ENCODE measurements around the gene SYN1.
"Not testable (repeated sequence)": the region's sequence is repeated elsewhere in the genome, so short reads cannot be mapped to it uniquely, and the experiment has no call there.

The SYN1 gene

DNA sequence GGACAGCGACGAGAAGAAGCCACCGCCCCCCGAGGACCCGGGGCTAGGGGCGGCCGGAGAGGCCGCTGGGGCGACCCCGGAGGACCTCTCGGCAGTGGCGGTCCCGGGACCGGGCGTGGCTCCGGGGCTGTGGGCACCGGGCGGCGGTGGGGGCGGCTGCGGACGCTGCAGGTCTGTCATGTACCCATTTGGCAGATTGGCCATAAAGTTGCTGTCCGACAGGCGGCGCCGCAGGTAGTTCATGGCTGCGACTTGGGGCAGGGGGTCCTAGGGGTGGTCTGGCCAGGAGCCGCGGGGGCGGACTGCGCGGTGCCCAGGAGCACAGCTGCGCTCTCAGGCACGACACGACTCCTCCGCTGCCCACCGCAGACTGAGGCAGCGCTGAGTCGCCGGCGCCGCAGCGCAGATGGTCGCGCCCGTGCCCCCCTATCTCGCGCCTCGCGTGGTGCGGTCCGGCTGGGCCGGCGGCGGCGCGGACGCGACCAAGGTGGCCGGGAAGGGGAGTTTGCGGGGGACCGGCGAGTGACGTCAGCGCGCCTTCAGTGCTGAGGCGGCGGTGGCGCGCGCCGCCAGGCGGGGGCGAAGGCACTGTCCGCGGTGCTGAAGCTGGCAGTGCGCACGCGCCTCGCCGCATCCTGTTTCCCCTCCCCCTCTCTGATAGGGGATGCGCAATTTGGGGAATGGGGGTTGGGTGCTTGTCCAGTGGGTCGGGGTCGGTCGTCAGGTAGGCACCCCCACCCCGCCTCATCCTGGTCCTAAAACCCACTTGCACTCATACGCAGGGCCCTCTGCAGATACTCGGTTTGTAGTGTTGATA, at the start of gene SYN1:
TSS of gene SYN1 (minus strand) at position 372 of the 817 bp plus-strand sequence. CDS start at position 243, 129 bp downstream.
- peak; percentile 71 for DNase-seq (ENCODE audit: low read depth)

DNA sequence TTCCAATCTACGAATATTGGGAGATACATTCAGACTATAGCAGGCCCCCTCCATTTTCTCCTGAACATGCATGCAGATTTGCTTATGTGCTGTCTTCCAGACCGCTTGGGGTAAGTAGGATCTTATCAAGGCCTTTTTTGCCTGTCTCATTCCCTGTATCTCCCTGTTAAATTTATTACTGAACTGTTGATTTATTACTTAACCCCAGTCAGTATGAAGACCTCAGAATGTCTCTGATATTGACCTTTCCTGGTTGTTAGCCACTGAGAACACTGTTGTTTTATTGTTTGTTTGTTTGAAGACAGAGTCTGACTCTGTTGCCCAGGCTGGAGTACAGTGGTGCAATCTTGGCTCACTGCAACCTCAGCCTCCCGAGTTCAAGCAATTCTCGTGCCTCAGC, 46.1 kb upstream of the SYN1 start:
- not testable (repeated sequence) for DNase-seq (ENCODE audit: low read depth)

DNA sequence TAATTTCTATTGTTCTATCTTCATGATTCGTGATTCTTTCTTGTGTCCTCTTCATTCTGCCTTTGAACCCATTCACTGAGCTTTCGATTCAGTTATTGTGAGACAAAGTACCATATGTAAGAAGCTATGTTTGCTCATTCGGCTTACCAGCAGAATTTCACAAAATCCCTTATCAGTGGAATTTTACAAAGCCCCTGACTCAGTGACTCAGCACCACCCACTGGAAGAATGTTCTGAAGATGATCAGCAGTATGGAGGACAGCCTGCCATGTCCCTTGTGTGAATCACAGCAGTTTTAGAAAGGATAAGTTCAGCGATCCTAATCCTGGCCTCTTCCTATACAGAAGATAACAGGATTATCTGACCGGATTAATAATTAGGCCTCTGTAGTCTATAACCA, 45.1 kb upstream of the SYN1 start:
- DNase-seq (ENCODE audit: low read depth), result no peak

DNA sequence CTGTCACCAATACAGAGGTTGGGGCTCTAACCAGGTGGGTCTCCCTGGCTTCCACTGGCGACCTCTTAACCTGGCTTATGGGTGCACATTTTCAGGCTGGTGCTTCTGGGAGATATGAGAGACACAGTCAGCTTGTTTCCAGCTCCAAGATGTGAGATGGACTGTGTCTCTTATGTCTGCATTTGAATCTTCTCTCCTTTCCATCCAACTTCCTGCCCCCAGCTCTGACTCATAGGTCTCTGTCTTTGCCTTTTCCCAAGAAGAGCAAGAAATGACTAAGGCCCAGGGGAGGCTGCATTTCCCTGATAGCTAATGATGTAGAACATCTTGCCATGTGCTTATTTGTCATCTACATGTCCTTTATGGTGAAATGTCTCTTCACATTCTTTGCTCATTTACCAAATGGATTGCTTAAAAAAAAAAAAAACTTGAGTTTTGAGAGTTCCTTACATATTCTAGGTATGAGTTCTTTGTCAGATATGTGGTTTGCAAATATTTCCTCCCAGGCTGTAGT, 42.5 kb upstream of the SYN1 start:
- DNase-seq (ENCODE audit: low read depth), result no peak

DNA sequence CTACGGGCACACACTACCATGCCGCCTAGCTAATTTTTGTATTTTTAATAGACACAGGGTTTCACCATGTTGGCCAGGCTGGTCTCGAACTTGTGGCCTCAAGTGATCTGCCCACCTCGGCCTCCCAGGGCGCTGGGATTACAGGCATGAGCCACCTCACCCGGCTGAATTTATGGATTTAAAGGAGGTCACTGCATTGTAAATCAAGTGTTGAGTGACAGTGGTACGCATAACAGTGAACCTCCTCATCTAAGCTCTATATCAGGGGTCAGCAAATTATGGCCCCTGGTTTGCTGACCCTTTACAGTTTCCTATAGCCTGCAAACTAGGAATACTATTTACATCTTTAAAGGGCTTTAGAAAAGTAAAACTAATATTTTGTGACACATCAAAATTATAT, 41.9 kb upstream of the SYN1 start:
- DNase-seq (ENCODE audit: low read depth), result no peak

DNA sequence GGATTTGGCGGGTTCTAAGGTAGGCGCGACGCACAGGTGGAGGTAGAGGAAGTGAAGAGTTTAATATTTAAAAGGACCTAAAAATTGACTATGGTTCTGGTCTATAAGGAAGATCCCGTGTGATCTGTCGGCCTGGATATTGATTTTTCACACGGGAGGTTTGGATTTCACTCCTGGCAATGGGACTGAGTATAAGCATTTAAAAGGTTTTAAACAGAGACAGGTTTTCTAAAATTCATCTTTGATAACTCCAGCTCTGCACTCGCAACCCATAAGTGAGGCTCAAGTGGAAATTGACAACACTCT, 39.7 kb upstream of the SYN1 start:
- no peak for DNase-seq (ENCODE audit: low read depth)

DNA sequence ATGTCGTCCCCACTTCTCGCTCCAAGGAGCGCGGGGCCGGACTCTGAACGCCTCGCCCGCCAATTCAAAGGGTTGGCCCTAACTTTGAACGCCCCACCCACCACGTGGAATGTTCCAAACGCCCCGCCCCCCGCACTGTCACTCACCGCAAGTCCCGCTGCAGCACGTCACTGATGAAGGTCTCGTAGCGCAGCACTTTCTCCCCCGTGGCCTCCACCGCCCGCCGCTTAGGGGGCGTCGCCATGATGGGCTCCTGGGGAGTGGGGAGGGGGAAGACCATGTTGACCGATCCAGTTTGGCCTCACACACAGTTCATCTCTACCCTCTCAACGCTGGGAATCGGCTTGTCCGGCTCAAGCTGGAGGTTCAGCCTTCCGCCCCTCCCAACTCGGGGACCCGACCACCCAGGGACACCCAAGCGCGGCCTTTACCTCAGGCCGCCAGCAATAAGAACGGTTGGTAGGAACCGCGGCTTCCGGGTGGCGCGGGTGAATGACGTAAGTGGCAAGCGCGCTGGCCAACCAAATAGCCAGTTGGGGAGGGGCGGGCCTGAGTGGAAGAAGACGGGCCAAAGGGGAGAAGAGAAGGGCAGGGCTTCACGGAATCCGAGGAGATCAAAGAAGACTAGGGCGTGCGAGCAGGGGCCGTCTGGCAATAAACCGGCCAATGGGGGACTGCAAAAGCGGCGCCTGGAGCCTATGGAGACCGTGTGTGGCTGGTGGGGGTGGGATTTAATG, 39.2 kb upstream of the SYN1 start, which contains the start of gene UXT:
TSS of gene UXT (minus strand) at position 497 of the 737 bp plus-strand sequence. CDS start at position 244, 253 bp downstream.
- peak; percentile 89 for DNase-seq (ENCODE audit: low read depth)

DNA sequence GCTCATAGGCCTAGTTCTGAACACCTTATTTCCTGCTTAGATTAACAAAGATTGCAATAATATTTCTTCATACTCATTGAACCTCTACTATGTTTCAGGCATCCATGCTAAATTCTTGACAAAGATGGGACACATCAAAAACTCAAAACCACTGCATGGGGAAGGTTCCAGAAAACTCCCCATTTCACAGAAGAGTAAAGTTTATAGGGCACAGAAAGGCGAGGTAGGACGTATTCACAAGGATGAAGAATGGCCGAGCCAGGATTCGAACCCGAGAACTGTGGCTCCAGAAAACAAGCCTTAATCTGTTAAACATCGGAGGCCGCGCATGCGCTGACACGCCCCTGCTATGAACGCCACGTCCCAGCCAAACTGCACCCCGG, 38.6 kb upstream of the SYN1 start:
- no peak for DNase-seq (ENCODE audit: low read depth)

DNA sequence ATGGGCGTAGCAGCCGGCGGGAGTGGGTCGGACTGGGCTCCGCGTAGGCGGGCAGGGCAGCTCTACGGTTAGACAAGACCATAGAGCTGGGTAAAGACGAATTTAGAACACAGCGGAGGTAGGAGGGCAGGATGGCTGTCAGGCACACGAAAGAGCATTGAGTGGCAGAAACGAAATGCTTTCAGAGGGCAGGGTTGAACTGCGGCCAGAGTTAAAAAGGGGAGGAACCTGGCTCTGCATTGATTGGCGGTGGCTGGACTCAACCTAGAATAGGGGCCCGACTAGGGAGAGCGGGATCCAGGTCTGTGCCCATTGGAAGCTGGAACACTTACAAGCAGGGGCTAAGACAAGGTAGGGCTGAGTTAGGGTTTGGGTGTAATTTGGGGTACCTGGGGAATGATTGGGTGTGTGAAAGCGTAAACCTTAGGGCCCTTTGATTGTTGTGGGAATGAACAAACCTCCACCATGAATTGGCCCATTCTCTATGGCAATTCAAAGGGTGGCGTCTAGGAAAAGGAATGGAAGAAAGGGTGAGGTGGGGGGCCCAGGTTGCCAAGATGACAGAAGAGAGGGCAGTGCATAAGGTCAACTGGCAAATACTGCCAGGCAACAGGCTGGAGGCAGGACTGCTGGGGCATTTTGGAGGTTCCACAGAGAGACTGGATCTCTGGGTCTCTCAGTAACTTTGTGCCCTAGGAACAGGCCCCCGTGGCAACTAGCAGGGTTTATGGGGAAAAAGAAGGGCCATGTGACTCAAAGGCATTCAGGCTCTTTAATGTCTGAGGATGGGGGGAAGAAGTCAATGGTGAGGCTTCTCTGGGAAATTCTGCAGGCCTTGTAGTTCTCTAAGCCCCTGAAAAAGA, 31.6 kb upstream of the SYN1 start:
- DNase-seq (ENCODE audit: low read depth), result no peak

DNA sequence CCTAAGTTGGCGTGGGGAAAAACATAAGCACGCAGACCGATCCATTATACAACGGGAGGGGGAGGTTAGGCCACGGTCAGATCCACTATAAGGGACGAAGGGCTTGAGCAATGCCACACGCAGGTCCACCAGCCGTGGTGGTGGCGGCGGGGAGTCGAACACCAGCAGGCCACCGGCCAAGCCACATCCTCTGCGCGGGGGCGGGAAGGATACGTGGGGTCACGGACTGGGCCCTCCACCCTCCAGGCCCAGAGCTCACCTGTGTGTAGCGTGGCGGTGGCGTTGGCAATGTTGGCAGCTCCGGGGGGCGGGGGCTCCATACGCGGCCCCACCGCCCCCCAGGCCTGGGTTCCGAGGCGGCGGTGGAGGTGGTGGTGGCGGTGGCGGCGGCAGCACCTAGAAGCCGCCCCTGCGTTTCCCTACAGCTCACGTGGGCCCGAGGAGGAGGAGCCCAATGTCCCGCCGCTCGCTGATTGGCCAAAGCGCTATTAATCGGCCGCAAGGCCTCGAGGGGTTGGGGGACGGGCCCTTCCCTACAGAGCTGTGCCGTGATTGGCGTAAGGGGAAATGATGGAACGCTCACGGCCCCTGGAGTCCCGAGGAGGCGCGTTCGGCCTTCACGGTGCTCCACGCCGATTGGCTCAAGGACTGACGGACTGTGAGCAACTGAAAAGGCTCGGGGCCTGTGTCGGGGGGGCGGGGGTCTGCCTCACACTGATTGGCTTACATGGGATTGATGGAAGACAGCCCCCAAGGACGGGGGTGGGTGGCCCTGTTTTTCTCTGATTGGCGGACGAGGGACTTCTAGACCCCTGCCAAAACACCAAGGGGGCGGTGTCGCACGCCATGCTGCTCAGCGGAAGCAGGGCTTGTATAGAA, 30.7 kb upstream of the SYN1 start, which contains the start of gene ELK1:
TSS of gene ELK1 (minus strand) at position 400 of the 879 bp plus-strand sequence. CDS start 9,122 bp downstream, outside the sequence.
- DNase-seq (ENCODE audit: low read depth), result peak; percentile 95

DNA sequence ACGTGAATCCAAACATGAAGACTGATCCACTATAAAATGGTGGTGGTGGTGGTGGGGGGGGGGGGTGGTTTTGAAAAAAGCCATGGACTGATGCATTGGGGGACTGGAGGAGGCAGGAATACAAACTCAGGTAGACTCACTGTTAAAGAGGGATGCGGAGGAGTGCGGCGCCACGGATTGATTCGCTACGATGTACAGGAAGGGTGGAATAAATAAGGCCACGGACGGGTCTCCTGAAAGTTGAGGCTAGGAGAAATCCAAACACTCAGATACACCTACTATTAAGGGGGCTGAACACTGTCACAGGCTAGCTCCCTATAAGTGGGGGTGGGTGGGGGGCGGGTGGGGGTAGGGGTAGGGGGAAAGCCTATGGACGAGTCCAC, 30.1 kb upstream of the SYN1 start:
- no peak for DNase-seq (ENCODE audit: low read depth)

DNA sequence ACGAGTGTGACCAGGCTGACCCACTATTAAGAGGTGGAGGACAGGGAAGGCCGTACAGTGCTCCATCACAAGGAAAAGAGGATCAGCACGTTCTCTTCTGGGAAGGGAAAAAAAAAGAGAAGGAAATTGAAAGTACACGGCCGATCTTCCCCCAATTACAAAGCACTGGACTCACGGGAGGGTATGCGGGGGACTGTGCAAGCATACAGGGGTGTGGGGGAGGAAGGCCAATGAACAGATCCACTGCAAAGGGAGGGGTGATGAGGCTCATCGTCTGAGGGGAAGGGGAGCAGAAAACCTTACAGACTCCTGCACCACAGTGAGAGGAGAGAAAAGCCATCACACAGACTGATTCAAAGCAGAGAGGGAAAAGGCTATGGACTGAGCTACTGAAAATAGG, 29.6 kb upstream of the SYN1 start:
- no peak for DNase-seq (ENCODE audit: low read depth)

DNA sequence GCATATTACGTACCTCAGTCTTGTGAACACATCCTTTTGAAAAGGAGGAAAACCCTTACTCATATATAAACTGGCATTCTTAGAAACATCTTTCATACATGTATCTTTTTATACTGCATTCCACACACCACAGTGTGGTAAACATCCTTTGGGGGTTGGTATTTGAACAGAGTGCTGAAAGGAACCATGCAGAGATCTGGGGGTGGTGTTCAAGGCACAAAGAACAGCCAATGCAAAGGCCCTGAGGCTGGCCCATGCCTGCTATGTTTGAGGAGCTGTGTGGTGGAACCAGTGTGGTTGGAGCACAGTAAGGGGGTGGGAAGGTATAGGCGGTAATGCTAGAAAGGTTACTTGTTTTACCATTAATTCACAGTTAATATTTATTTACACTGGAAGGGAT, 28.7 kb upstream of the SYN1 start:
- no peak for DNase-seq (ENCODE audit: low read depth)

DNA sequence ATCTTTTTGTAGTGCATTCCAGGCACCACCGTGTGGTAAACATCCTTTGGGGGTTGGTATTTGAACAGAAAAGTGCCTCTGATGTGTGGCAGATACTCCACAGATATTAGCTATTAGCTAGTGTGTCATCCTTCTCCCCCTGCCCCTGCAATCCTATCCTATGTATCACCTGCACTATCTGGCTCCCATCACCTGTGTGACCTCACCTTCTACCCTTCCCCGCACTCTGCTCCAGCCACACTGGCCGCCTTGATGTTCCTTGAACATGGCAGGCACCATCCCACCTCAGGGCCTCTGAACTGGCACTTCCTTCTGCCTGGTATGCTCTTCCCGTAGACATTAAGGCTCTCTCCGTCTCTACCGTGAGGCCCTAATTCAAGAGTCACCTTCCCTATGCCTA, 27.0 kb upstream of the SYN1 start:
- DNase-seq (ENCODE audit: low read depth), result no peak

DNA sequence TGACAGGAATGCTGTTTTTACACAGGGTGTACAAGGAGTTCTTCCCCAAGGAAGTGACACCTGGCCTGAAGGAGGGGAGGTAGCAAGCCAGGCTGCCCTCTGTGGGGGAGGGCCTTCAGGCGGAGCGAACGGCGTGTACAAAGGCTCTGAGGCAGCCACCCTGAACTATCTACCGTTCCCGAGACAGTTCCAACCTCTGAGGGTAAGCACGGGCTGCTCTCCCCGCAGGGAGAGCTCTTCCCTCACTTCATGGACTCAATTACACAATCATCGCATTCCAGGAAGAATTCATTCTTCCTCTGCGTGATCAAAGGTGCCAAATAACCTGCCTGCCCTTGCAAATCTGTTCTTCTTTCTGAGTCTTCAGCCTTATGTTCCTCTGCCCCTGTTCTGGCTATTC, 25.9 kb upstream of the SYN1 start:
- DNase-seq (ENCODE audit: low read depth), result no peak

DNA sequence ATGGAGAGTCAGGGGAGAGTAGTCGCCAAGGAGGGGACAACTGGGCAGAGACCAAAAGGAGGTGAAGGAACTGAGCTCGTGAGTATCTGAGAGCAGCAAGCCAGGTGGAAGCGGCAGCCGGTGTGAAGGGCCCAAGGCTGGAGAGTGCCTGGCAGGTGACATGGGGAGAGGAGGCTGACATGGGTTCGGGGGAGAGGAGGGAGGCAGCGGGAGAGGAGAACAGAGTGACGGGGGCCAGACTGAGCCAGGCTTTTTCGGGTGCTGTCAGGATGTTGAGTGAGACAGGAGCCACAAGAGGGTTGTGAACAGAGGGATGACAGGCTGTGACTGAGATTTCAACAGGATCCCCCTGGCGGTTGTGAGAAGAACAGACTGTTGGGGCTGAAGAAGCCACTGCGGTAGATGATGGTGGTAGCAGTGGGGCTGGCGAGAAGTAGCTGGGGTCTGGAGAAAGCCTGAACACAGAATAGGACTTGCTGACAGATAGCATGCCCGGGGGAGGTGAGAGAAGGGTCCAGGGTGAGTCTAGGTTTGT, 25.0 kb upstream of the SYN1 start:
- no peak for DNase-seq (ENCODE audit: low read depth)

DNA sequence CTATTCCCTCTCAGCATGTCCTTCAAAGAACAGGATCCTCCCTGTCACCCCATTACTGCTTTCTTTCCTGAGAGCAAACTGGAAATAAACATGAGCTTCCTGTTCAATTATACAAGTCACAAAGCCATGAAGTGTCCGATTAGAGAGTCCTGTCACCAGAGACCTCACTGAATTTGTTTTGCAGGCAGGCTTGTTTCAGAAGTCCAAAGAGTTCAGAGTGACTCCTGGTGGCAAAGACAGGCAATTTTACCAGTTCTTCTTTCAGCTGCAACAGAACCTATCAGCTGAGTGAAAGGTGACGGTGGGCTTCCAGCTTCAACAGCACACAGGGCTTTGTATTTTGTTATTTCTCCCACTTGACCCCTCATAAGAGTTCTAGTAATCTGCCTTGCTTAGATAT, 24.3 kb upstream of the SYN1 start:
- DNase-seq (ENCODE audit: low read depth), result no peak

DNA sequence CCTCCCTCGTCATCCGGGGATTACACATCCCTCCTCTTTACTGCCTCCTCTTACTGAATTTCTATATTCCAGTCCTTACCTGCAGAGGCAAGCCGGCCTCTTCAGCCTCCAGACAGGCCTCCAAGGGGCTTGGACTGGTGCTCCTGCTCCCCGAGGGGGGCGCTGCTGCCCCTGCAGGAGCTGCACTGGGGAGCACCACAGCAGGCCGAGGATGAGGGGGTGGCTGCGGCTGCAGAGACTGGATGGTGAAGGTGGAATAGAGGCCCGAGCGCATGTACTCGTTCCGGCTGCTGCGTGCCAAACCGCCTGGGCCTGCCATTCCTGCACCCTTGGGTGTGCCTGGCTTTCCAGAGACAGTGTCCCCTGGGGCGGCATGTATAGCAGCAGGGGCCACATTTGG, 19.2 kb upstream of the SYN1 start:
- DNase-seq (ENCODE audit: low read depth), result no peak

DNA sequence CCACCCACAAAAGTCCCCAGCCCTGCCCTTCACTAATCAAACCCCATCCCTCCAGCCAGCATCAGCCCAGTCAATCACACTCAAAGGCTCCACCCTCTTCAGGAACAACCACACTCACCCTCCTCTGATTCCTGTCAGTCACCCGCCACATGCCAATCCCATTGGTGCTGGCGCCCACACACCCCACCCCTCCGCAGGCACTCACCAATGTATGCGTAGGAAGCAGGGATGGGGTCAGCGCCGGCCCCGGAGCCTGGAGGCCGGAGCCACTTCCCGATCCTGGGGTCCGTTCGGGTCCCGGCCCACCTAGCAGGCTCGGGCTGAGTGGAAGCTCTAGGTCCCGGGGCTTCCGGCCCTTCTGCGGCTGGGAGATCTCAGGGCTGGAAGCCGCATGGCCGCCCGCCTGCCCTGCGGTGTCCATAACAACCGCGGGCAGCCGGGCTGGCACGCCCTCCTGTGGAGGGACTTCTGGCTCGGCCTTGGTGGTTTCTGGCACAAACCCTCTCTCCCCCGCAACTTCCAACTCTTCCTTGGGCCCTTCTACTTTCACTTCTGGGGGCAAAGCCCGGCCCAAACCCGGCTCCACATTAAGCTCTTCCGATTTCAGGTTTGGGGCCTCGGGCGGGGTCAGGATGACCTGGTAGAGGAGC, 18.0 kb upstream of the SYN1 start:
- no peak for DNase-seq (ENCODE audit: low read depth)

DNA sequence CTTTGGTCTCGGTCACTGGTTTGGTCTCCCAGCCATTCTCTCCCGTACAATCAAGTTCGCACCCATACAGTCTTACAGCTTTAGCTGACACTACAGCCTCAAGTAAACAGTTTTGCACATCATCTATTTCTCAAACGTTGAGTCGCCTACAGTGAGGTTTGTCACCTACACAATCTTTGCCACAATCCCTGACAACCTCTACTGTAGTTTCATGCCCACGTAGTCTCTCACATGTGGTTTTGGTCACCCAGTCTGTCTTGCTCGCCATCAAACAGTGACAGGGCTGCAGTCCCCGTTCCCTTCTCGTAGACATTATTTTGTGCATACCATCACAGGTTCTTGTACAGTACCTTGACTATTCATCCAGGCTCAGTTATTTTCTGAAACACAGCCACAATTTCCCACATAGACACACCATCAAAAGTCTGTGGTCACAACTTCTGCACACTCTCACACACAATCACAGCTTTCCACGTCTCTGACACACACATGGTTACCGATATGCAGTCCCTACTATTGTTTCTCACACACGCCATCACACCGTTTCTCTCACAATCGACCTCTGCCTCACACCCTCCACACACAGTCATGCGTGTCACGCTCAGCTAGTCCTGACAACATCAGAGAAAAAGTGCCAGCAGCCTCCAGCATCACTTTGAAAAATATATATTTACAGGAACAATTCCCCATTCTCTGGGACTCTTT, 15.4 kb upstream of the SYN1 start:
- no peak for DNase-seq (ENCODE audit: low read depth)
